Nephron (organoid): Measurements from ENCODE around the gene ATP1B1.

Experiments
- H3K27ac Mint-ChIP-seq, 3 experiments: 2 replicates each; pipeline ENCODE4 v1.8.0; 2020; ENCODE audit warnings: mixed read lengths in 3 of 3, mild to moderate bottlenecking in 2 of 3, moderate library complexity in 1 of 3
- H3K27me3 Mint-ChIP-seq: 2 replicates; pipeline ENCODE4 v1.8.0; 2021; ENCODE audit warnings: low read depth, mild to moderate bottlenecking, moderate library complexity, mixed read lengths
- H3K36me3 Mint-ChIP-seq: 2 replicates; pipeline ENCODE4 v1.8.0; 2020; ENCODE audit warnings: low read depth, mixed read lengths
- H3K4me1 Mint-ChIP-seq: 2 replicates; pipeline ENCODE4 v1.8.0; 2020; ENCODE audit warnings: mixed read lengths
- H3K4me3 Mint-ChIP-seq, 3 experiments: 2 replicates each; pipeline ENCODE4 v1.8.0; 2020; ENCODE audit warnings: mild to moderate bottlenecking in 3 of 3, mixed read lengths in 3 of 3, moderate library complexity in 2 of 3
- H3K9me3 Mint-ChIP-seq: 2 replicates; pipeline ENCODE4 v1.8.0; 2020; ENCODE audit warnings: mixed read lengths
- CTCF ChIP-seq, 3 experiments: fragments of 200-600 bp; sonication (generic); IDR thresholded peaks; one replicate each; pipeline ENCODE4 v1.5.0; 2021; ENCODE audit warnings: antibody characterized with exemption in 3 of 3; ENCODE audit not compliant: unreplicated experiment in 3 of 3

ATP1B1 gene

DNA sequence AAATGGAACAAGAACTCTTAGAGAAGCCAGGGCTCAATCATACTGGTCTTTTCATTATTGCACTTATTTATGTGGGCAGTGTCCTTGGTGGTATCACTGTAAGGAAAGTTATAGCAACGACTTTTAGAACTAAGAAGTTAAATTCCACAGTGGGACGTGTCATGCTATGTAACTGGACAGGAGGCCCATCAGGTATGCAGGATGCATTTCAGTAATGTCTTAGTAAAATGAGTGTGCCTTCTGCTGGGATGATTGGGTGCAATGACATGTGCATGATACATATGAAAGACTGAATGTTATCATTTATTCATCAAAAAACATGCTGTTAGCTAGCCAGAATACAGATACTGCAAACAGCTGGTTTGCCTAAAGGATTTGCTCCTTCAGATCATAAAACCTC lies 6.9 kb upstream of the ATP1B1 start:
- TF ChIP-seq CTCF (IDR thresholded peaks at IDR 0.05; ENCODE audit: unreplicated experiment in 3 of 3), result no peak
- no peak overlapping the region for H3K27ac Mint-ChIP-seq
- H3K27me3 Mint-ChIP-seq, result peaks cover 6% of the 10 kb centered on the region
- H3K36me3 Mint-ChIP-seq, result no peaks in the 10 kb centered on the region
- H3K9me3 Mint-ChIP-seq, result no peaks in the 10 kb centered on the region
- H3K4me3 Mint-ChIP-seq, result no peak overlapping the region
- H3K4me1 Mint-ChIP-seq, result peaks cover 5% of the 10 kb centered on the region

DNA sequence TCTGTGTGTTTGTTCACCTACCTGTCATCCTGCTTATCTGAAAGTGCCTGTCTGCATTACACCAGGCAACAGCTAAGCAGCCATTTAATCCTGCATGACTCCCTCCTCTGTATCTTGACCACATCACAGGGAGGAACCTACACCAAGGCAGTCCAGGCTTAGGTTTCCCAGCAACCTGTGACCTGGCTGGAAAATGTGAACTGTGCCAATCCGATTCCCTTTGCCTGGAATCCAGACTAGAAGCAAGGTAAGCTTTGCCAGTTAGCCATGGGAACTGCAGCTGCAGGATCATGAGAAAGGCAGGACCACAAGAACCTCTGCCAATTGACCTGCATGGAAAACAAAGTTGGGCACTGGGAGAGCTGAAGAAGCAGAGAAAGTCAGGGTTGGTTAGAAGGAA lies 6.3 kb upstream of the ATP1B1 start:
- peaks cover 13% of the 10 kb centered on the region for H3K27me3 Mint-ChIP-seq
- peaks cover 5% of the 10 kb centered on the region for H3K4me1 Mint-ChIP-seq
- TF ChIP-seq CTCF (IDR thresholded peaks at IDR 0.05; ENCODE audit: unreplicated experiment in 3 of 3), result no peak
- no peaks in the 10 kb centered on the region for H3K9me3 Mint-ChIP-seq
- no peaks in the 10 kb centered on the region for H3K36me3 Mint-ChIP-seq
- no peak overlapping the region for H3K4me3 Mint-ChIP-seq
- peak overlapping the region in 1 of 3 experiments; percentile 12 for H3K27ac Mint-ChIP-seq

GRCh38 chr1:169100651-169101088 lies 5.8 kb upstream of the ATP1B1 start:
- peaks cover 5% of the 10 kb centered on the region for H3K4me1 Mint-ChIP-seq
- no peak overlapping the region for H3K4me3 Mint-ChIP-seq
- H3K27ac Mint-ChIP-seq, result peak overlapping the region in 1 of 3 experiments; percentile 35
- H3K36me3 Mint-ChIP-seq, result no peaks in the 10 kb centered on the region
- H3K27me3 Mint-ChIP-seq, result peaks cover 14% of the 10 kb centered on the region
- no peaks in the 10 kb centered on the region for H3K9me3 Mint-ChIP-seq
- TF ChIP-seq CTCF (IDR thresholded peaks at IDR 0.05; ENCODE audit: unreplicated experiment in 3 of 3), result no peak

- Mint-ChIP-seq H3K4me3 (peak overlapping the region in 1 of 3 experiments; percentile 22), H3K4me1 (peaks cover 5% of the 10 kb centered on the region), H3K36me3 (no peaks in the 10 kb centered on the region), H3K9me3 (no peaks in the 10 kb centered on the region), H3K27ac (peak overlapping the region in 1 of 3 experiments; percentile 68), H3K27me3 (peaks cover 14% of the 10 kb centered on the region)
- no peak for TF ChIP-seq CTCF (IDR thresholded peaks at IDR 0.05; ENCODE audit: unreplicated experiment in 3 of 3)
These were observed 3.9 kb upstream of the ATP1B1 start for GRCh38 chr1:169102567-169102966.

DNA sequence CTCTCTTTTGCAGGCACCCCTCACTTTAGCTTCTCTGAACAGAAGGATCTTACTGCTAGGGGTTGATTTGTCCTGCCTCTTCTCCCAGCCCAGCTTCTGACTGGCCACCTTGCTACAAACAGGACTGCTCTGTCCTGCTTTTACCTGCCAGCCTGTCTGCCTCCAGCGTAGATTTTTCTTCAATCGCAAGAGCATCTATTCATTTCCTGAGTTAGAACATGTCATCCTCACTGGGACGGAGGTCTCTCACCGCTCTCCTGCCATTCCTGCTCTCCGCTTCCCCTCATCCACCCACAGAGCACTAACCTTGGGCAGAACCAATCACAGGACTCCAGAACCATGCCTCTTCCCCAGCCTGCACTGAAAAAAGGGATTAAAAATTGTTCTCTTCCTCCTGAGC lies 3.5 kb upstream of the ATP1B1 start:
- H3K4me1 Mint-ChIP-seq, result peaks cover 5% of the 10 kb centered on the region
- TF ChIP-seq CTCF (IDR thresholded peaks at IDR 0.05; ENCODE audit: unreplicated experiment in 3 of 3), result no peak
- H3K27ac Mint-ChIP-seq, result no peak overlapping the region
- H3K27me3 Mint-ChIP-seq, result peaks cover 14% of the 10 kb centered on the region
- H3K4me3 Mint-ChIP-seq, result no peak overlapping the region
- peaks cover 3% of the 10 kb centered on the region for H3K36me3 Mint-ChIP-seq
- no peaks in the 10 kb centered on the region for H3K9me3 Mint-ChIP-seq

- peaks cover 9% of the 10 kb centered on the region for H3K4me1 Mint-ChIP-seq
- H3K9me3 Mint-ChIP-seq, result no peaks in the 10 kb centered on the region
- TF ChIP-seq CTCF (IDR thresholded peaks at IDR 0.05; ENCODE audit: unreplicated experiment in 3 of 3), result no peak
- peaks cover 6% of the 10 kb centered on the region for H3K36me3 Mint-ChIP-seq
- H3K27ac Mint-ChIP-seq, result no peak overlapping the region
- no peak overlapping the region for H3K4me3 Mint-ChIP-seq
- H3K27me3 Mint-ChIP-seq, result peaks cover 16% of the 10 kb centered on the region
These were observed 3.0 kb upstream of the ATP1B1 start for GRCh38 chr1:169103480-169103893.
